Vagina (tissue), 2 donors: ENCODE measurements around the gene JDP2. TPM values are rescaled to one million over a fixed set of nuclear protein-coding genes. Genes with fewer than 3 reads are reported as not detected.

Source experiments
- DNase-seq, 2 donors: peaks; one replicate each; pipeline ENCODE4 v3.0.0-alpha.2; 2017; ENCODE audit errors: extremely low spot score in 2 of 2
- H3K27ac ChIP-seq: fragments of 200-600 bp; sonication (generic); one replicate; pipeline ENCODE4 v1.5.1; 2019
- H3K27me3 ChIP-seq: fragments of 200-600 bp; sonication (generic); one replicate; pipeline ENCODE4 v1.5.1; 2019
- H3K36me3 ChIP-seq, 2 donors: fragments of 200-600 bp; sonication (generic); one replicate each; pipeline ENCODE4 v1.5.1; 2017 to 2019
- H3K4me1 ChIP-seq: fragments of 200-600 bp; sonication (generic); one replicate; pipeline ENCODE4 v1.5.1; 2019
- H3K4me3 ChIP-seq, 2 donors: fragments of 200-600 bp; sonication (generic); 1 replicate in 1 of 2; 2 replicates in 1 of 2; pipeline ENCODE4 v1.5.1; 2016 to 2019
- H3K9me3 ChIP-seq: fragments of 200-600 bp; sonication (generic); one replicate; pipeline ENCODE4 v1.5.1; 2019
- CTCF ChIP-seq, 3 experiments: fragments of 450-650 bp in 2 of 3; fragments of 200-600 bp in 1 of 3; sonication (generic) in 1 of 3; IDR thresholded peaks; one replicate each; pipeline ENCODE4 v1.5.1; 2017 to 2019; ENCODE audit warnings: antibody characterized with exemption in 3 of 3, mild to moderate bottlenecking in 2 of 3, moderate library complexity in 2 of 3
- POLR2A ChIP-seq, 2 donors: fragments of 450-650 bp; IDR thresholded peaks; one replicate each; pipeline ENCODE4 v1.6.1; 2017; ENCODE audit warnings: antibody characterized with exemption in 2 of 2, mild to moderate bottlenecking in 2 of 2, moderate library complexity in 2 of 2
- POLR2AphosphoS5 ChIP-seq, 2 donors: sonication (generic); formaldehyde crosslinking; IDR thresholded peaks; one replicate each; pipeline ENCODE4 v1.9.0; 2017; ENCODE audit warnings: antibody characterized with exemption in 2 of 2, mild to moderate bottlenecking in 2 of 2, low read depth in 1 of 2; ENCODE audit not compliant: insufficient read depth in 1 of 2
- intact Hi-C: fragments of 100-400 bp; cut with DNase I; formaldehyde crosslinking; loops from one replicate; pipeline ENCODE4 v1.15.1; 2023
- total RNA-seq: library from RNA; depleted of rRNA; stranded (reverse); fragments of >200 nt; gene quantifications from one replicate; pipeline ENCODE4 v1.2.3, GENCODE V29; 2016

The JDP2 gene
- total RNA-seq, 1 donor from 2014 or later: 66.5 TPM

GRCh38 chr14:75514673-75515628 lies 87.1 kb downstream of the JDP2 start:
- DNase-seq: no peak
- Histone ChIP-seq H3K4me1 (peaks cover 13% of the 10 kb centered on the region), H3K4me3 (peak overlapping the region; percentile 9 to 42), H3K9me3 (no peaks in the 10 kb centered on the region), H3K27ac (peak overlapping the region; percentile 66), H3K27me3 (no peaks in the 10 kb centered on the region), H3K36me3 (no peaks in the 10 kb centered on the region)
- intact Hi-C loops: no loop called here
- peak in 1 of 2 donors; percentile 13 for TF ChIP-seq POLR2AphosphoS5 (IDR thresholded peaks at IDR 0.05; ENCODE audit: insufficient read depth in 1 of 2, low read depth in 1 of 2)
- TF ChIP-seq POLR2A (IDR thresholded peaks at IDR 0.05): no peak
- TF ChIP-seq CTCF (IDR thresholded peaks at IDR 0.05): no peak

- no peak for TF ChIP-seq POLR2A (IDR thresholded peaks at IDR 0.05)
- TF ChIP-seq POLR2AphosphoS5 (IDR thresholded peaks at IDR 0.05; ENCODE audit: insufficient read depth in 1 of 2, low read depth in 1 of 2): no peak
- no peak for TF ChIP-seq CTCF (IDR thresholded peaks at IDR 0.05)
Observed at GRCh38 chr14:75515629-75515996, 87.8 kb downstream of the JDP2 start.

GRCh38 chr14:75518625-75519024 lies 90.8 kb downstream of the JDP2 start:
- no peaks in the 10 kb centered on the region for H3K9me3 ChIP-seq
- H3K4me1 ChIP-seq: peaks cover 18% of the 10 kb centered on the region
- H3K36me3 ChIP-seq: no peaks in the 10 kb centered on the region
- DNase-seq: no peak
- no peak overlapping the region for H3K27ac ChIP-seq
- H3K4me3 ChIP-seq: no peak overlapping the region
- TF ChIP-seq POLR2A (IDR thresholded peaks at IDR 0.05): no peak
- TF ChIP-seq CTCF (IDR thresholded peaks at IDR 0.05): peak in 1 of 3 experiments; percentile 17
- TF ChIP-seq POLR2AphosphoS5 (IDR thresholded peaks at IDR 0.05; ENCODE audit: insufficient read depth in 1 of 2, low read depth in 1 of 2): no peak
- intact Hi-C loops: no loop called here
- H3K27me3 ChIP-seq: no peaks in the 10 kb centered on the region

More at GRCh38 chr14:75515629-75515996, 87.8 kb downstream of the JDP2 start:
- intact Hi-C loops: no loop called here
- Histone ChIP-seq H3K9me3 (no peaks in the 10 kb centered on the region), H3K4me3 (peak overlapping the region; percentile 9 to 42), H3K27ac (peak overlapping the region; percentile 66), H3K4me1 (peaks cover 13% of the 10 kb centered on the region), H3K27me3 (no peaks in the 10 kb centered on the region), H3K36me3 (no peaks in the 10 kb centered on the region)
- DNase-seq: no peak

- Histone ChIP-seq H3K4me3 (no peak overlapping the region), H3K27me3 (no peaks in the 10 kb centered on the region), H3K9me3 (no peaks in the 10 kb centered on the region), H3K4me1 (peaks cover 18% of the 10 kb centered on the region), H3K27ac (no peak overlapping the region), H3K36me3 (no peaks in the 10 kb centered on the region)
- intact Hi-C loops: no loop called here
- TF ChIP-seq CTCF (IDR thresholded peaks at IDR 0.05): no peak
- no peak for DNase-seq
Observed at GRCh38 chr14:75519394-75519793, 91.6 kb downstream of the JDP2 start.
